GM21619 (cell line): ENCODE data around the gene ST8SIA5.

ENCODE experiments used
- ATAC-seq: cut with Tn5 transposase; IDR thresholded peaks from one replicate; pipeline ENCODE4 v1.9.1; 2021; ENCODE audit not compliant: unreplicated experiment

ST8SIA5 gene

GRCh38 chr18:46740046-46740445 is 16.8 kb downstream of the ST8SIA5 start:
- no peak for ATAC-seq

DNA sequence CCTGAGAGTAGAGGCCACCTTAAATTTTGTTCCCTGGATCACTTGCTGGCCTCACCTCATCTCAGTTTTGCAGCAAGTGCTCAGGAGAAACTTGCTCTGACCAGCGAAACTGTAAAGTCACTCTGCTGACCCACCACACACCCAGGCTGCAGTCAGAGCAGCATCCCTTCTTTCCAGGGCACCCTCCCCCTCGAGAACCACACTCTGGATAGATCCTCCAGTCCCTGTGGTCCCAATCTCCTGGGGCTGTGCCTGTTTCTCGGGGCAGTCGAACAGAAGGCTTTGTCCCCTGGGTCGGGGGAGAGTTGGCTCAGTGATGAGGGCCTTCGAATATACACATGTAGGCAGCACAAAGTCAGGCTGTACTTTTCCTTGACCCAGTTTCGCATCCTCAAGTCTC is 18.4 kb downstream of the ST8SIA5 start:
- ATAC-seq, result no peak

DNA sequence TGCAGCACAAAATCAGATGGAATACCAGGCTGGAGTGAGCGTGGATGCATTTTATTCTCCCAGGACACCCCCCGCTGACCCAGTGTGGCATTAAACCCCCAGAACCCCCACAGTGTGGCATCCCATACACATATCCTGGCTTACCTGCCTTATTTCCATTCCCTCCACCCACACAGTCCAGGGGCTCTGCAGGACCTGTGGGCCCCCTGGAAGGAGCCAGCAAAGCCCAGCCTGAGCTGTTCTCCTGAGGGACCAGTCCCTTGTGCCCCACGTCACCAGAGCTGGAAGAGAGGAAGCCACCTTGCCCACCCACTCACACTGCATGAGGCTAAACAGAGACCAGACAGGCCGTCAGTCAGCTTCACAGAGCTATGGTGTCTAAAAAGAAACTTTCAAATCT is 20.1 kb downstream of the ST8SIA5 start:
- ATAC-seq, result no peak

GRCh38 chr18:46736135-46736534 is 20.7 kb downstream of the ST8SIA5 start:
- ATAC-seq, result no peak

DNA sequence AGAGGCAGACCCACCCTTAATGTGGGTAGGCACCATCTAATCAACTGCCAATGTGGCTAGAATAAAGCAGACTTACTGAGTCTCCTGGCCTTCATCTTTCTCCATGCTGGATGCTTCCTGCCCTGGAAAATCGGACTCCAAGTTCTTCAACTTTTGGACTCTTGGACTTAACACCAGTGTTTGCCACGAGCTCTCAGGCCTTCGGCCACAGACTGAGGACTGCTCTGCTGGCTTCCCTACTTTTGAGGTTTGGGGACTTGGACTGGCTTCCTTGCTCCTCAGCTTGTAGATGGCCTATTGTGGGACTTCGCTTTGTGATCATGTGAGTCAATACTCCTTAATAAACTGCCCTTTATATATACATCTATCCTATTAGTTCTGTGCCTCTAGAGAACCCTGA is 21.9 kb downstream of the ST8SIA5 start:
- no peak for ATAC-seq

DNA sequence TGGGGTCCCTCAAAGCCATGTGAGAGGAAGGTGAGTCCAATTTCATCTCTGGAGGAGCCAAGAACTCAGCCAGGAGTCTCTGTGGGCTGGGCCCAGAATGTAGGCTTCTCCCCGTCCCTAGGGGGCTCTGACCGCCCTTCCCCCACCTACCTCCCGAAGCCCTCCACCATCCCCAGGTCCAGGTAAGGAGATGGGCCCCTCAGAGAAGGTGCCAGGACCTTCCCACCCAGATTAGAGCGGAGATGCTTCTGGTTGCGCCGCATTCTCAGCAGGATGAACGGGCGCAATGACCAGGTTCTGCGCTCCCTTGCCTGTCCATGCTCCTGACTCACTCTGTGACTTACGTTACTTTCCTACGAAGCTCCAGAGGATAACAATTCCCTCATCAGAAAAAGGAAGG is 23.0 kb downstream of the ST8SIA5 start:
- ATAC-seq, result no peak

GRCh38 chr18:46732801-46733200 is 24.1 kb downstream of the ST8SIA5 start:
- ATAC-seq, result no peak

DNA sequence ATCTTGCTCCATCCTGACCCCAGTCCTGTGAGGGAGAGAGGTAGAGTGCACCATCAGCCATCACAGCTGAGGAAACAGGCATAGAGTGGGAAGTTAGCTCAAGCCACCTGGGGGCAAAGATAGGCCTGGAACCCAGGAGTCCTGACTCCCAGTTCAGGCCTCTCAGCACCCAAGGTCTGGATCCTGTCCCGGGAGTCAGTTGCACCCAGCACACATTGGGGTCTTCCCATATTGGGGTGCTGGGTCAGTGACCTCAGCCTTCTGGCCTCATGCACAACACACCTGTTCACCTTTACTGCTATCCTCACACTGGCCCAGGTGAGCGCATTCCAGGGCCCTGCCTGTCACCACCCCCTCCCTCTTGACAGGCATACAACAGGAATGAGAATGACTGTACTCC is 24.7 kb downstream of the ST8SIA5 start:
- no peak for ATAC-seq

DNA sequence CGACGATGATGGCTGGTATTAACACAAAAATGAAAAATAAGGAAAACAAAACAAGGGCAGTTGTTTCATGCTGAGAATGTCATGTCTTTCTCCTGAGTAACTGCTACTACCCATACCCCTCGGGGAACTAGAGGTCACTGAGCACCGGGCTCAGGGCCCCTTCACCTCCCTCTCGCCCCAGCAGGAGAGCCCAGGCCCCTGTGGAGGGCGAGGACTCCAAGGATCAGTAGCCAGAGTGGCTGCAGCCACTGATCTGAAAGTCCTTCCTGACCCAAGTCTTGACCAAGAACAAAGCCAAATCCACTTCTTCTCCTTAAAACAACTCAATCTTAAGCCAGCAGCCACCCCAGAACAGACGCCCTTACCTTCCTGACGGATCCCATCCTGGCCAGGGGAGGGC is 25.5 kb downstream of the ST8SIA5 start:
- no peak for ATAC-seq

DNA sequence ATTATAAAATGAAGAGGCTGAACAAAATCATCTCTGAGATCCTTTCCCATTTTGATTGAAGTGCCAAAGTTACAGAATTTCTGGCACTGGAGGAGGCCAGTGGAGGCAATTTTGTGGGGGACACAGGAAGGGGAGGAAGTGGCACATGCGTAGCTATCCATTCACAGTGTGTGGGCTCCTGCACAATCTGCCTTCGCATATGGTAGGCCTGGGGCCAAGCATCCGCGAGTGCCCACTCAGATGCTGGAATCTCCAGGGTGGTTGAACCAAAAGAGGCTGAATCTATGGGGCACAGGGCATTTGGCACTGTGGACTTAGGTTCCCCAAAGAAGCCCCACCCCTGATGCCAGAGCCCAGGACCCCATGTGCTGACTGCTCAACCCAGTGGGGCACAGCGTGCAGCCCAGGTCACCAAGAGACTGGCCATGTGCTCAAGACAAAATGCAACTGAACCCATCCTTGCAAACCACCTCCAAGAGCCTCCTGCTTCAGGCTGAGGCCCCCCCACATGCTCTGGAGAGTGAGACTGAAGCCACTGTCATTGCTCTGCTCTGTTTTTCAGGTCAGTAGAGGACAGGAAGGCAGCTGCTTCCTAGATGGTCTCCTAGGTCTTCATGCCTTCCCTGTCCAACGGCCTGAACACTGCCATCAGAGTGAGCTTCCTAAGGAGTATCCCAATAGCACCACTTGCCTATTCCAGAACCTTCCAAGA is 28.5 kb downstream of the ST8SIA5 start:
- no peak for ATAC-seq

- no peak for ATAC-seq
Measured at GRCh38 chr18:46727177-46727576, 29.7 kb downstream of the ST8SIA5 start.

DNA sequence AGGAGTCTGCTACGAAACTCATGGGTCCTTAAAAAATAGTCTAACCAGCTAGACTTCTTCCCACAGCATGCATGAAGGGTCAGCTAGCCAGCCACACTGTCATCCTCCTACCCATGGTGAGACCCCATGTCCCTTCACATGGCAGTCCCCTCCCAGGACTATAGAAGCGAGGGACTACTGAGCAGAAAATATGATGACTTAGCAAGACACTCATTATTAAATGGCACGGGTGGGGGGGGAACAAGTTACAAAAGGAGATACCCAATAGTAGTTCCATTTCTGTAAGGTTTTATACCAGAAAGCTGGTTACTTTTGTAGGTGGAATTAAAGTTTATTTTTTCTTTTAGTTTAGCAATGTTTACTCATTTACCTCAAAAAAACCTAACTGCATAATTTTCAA is 31.5 kb downstream of the ST8SIA5 start:
- no peak for ATAC-seq

- no peak for ATAC-seq
Measured at GRCh38 chr18:46723856-46724415, 32.9 kb downstream of the ST8SIA5 start.

DNA sequence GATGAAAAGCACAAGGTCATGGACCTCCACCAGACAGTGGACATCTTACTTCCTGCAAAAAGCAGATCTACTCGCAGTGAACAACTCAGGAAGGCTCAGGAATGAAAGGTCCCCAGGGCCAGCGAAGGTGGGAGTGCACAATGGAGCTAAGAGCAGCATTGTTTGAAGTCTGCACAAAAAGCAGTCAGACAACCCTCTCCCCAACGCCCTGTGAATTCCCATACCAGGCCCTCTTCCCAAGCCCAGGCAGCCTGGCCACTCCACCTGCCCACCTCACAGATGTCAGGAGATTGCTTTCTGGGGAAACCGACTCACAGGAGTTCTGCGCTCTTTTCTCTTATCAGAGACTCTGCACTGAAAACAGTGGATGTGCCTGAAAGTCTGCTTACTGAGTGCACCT is 34.8 kb downstream of the ST8SIA5 start:
- ATAC-seq, result no peak

GRCh38 chr18:46721331-46721730 is 35.5 kb downstream of the ST8SIA5 start:
- ATAC-seq, result no peak

DNA sequence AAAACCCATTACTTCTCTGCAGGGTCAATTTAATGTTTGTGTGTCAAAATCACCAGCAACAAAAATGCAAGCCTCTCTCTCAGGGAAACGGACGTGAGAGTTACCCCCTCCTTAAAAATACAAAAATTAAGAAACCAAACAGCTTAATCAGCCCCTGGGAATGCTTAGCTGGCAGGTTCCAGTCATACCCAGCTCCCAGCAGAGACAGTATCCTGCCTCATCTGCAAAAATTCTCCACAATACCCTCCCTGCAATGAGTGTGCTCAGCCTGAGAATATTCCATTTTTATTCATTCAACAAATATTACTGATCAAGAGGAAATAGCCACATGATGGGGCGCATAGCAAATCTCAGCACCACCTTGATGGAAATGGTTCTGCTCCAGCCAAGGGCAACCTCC is 36.3 kb downstream of the ST8SIA5 start:
- no peak for ATAC-seq

DNA sequence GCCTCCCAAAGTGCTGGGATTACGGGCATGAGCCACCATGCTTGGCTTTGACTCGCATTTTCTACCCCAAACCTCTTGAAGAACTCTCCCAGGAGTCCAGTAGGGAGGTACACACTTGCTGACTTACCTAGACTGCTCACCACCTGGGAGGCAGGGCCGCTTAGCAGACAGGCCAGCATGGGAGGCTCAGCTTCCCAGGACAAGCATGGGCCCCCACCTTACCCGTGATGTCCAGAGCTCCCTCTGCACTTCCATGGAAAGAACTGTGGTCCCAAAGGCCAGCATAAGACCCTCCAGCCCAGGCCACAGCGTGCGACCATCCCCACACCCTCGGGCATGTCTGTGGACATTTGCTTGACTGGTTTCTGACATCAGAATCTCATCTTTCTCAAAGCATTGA is 36.8 kb downstream of the ST8SIA5 start:
- ATAC-seq, result no peak

GRCh38 chr18:46719388-46719787 is 37.5 kb downstream of the ST8SIA5 start:
- ATAC-seq, result no peak

- ATAC-seq, result no peak
Measured at GRCh38 chr18:46718501-46719341, 38.1 kb downstream of the ST8SIA5 start.

DNA sequence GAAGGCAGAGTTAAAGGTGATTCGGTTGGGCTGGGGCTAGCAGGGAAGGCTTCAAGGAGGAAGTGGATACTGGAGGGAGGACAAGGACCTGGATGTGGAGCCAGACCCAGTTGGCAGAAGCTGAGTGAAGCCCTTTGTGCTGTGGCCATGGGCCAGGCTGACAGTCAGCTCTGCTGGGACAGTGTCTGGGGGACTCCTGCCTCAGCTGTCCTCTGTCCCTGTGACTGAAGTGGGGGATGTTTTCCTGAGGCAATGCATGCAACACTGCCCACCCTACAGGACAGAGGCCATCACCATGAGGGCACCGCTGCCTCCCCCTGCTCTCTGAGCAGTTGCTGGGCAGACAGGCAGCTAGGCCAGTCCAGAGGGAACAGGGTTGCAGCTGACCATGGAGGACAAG is 40.0 kb downstream of the ST8SIA5 start:
- no peak for ATAC-seq

DNA sequence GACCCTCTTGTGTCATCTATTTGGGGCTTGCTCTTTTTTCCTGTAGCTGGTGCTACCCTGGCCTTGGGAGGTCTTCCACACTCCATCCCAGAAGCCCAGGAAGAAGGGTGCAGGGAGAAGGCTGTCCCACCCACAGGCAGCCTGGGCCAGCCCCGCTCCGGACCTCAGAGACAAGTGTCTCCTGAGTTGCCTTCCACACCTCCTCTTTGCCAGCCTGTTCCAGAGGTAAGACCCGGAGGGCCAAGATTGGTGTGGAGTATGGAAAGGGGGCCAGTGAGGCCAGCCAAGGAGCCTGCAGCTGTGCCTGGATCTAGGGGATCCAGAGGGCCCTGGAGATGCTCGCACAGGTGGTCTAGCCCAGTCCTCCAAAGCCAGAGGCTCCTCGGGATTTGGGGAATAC is 40.5 kb downstream of the ST8SIA5 start:
- ATAC-seq, result no peak

DNA sequence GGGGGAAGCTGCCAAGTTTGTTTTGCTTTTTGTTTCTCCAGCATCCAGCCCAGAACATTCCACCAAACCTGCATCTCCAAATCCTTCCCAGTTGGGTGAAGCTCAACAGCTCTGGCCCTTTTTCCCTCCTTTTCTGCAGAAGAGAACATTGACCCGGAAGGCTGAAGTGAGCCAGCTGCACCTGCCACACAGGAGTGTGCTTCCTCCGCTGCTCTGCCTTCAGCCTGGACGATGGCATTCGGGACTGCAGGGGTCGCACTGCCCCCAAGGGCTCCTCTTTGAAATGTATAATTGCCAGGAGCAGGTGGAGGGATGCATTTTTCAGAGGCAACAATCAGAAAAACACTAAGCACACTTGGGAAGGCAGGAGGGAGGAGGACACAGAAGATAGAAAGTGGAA is 41.8 kb downstream of the ST8SIA5 start:
- ATAC-seq, result no peak
